Activated CD8-positive, alpha-beta memory T cell treated with anti-CD3 and anti-CD28 coated beads for 48 hours (primary cell): ENCODE data around the gene LHFPL2.

ENCODE experiments used
- DNase-seq, 3 experiments: peaks; one replicate each; pipeline ENCODE4 v3.0.0-alpha.2; 2020; ENCODE audit warnings: low read depth in 2 of 3, low spot score in 2 of 3

The LHFPL2 gene

GRCh38 chr5:78570646-78571045 lies 77.9 kb downstream of the LHFPL2 start:
- DNase-seq: no peak

DNA sequence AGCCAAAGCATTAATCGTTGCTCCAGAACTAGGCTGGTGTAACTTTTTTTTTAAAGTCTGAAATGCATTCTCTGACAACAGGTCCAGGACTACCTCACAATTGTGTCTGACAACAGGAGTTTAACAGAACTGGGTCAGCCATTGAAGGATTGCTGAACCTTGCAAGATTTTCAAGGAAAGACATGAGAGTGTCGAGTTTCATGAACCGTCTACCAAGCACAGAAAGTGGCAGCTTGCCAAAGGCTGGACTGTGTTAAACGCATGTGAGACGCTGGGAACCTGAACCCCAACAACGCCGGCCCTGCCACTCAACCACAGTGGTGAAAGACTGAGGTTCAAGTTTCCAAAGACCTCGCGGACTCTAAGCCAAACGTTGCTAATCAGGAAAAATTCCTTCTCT lies 79.1 kb downstream of the LHFPL2 start:
- no peak for DNase-seq

DNA sequence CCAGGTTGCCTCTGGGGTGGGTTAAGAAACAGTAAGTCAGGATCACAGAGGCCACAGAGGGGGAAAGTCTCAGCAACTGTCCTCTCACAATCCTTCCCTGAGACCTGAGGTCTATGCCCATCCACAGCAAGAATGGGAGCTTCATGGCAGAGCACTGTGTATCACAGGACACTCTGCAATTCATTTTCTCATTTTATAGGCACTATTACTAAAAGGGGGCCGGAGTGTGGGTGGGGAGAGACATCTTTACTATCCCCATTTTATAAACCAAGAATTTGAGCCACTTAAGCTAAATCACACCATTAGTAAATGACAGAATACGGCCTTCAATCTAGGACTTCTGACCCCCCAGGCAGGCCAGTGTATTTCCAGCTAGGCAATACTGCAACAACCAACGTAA lies 79.9 kb downstream of the LHFPL2 start:
- DNase-seq: no peak

GRCh38 chr5:78568212-78568611 lies 80.4 kb downstream of the LHFPL2 start:
- DNase-seq: no peak

- no peak for DNase-seq
Measured at GRCh38 chr5:78567617-78568016, 81.0 kb downstream of the LHFPL2 start.

- DNase-seq: no peak
Measured at GRCh38 chr5:78566747-78567425, 81.7 kb downstream of the LHFPL2 start.

DNA sequence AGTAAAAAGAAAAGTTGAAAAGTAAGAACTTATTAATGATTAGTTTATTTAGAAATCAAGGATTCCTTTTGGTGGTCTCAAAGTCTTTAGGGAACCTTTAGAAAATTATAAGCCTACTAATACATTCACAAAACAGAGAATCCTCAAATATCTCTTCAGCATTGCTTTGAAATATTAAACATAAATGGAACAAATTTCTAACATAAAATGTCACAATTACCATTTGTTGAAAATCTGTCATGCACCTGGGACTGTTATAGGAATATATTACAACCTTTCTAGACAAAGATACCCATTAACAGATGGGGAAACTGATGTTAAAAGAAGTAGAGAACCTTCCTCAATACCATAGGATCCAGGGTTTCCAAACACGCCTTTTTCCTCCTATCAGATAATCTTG lies 83.2 kb downstream of the LHFPL2 start:
- DNase-seq: no peak

DNA sequence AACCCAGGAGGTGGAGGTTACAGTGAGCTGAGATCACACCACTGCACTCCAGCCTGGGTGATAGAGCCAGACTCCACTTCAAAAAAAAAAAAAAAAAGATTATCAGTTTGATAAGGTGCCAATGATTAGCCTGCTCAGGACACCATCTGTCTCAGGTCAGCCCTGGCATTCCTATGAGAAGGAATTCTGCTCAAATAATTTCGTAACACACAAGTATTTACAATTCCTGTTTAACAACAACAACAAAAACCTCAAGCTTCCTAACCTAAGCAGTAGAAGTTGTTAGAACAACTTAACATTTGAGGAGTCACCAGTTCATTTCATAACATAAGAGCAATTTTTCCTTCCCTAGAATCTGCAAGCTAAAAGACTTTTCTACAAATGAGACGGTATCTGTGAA lies 85.0 kb downstream of the LHFPL2 start:
- DNase-seq: no peak

DNA sequence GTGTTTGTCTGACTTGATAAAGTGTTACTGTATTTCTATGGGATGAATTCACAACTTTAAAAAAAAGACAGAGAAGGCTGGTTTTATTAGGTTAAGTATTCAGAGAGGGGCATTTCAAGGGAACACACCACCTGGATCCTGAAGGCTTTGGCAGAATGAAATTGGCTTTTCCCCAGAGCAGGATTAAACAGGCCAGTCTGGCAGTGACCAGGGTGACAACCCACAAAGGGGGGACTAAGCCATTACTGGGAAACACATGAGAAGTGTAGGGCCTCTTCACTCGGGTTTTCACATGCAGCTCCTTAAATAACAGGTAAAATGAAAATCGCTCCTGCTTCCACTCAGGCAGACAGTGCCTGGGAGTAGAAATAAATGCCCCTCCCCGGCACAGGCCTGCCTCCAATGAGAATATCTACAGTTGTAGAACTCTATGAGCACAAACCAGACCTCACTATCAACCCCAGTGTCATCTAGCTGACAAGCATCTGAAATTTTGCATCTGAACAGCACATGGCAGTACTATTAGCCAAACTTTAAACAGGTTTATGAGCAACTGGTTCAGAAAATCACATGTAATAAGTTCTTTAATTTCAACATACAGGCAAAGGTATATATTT lies 85.8 kb downstream of the LHFPL2 start:
- no peak for DNase-seq

- no peak for DNase-seq
Measured at GRCh38 chr5:78562001-78562400, 86.6 kb downstream of the LHFPL2 start.

DNA sequence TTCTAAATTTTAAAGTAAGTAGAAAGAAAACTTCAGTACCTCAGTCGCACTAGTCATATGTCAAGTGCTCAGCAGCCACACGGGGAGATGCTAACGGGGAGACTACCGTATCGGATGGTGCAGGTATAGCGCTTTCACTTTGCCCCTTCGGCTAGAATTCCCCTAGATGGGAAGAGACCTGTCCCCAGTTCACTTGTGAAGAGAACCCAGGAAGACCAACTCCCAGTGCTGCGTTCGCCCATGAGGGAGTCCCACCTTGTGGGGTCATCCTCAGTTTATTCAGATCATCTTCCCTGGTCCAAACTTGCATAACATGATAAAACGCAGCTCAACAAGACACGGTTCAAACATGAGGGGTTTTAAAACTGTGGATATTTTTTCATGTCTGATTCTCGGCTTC lies 87.3 kb downstream of the LHFPL2 start:
- DNase-seq: no peak

GRCh38 chr5:78560000-78560855 lies 88.3 kb downstream of the LHFPL2 start:
- DNase-seq: no peak

GRCh38 chr5:78557601-78558000 lies 91.0 kb downstream of the LHFPL2 start:
- no peak for DNase-seq

- DNase-seq: no peak
Measured at GRCh38 chr5:78555870-78556269, 92.7 kb downstream of the LHFPL2 start.

- DNase-seq: no peak
Measured at GRCh38 chr5:78554670-78555069, 93.9 kb downstream of the LHFPL2 start.

DNA sequence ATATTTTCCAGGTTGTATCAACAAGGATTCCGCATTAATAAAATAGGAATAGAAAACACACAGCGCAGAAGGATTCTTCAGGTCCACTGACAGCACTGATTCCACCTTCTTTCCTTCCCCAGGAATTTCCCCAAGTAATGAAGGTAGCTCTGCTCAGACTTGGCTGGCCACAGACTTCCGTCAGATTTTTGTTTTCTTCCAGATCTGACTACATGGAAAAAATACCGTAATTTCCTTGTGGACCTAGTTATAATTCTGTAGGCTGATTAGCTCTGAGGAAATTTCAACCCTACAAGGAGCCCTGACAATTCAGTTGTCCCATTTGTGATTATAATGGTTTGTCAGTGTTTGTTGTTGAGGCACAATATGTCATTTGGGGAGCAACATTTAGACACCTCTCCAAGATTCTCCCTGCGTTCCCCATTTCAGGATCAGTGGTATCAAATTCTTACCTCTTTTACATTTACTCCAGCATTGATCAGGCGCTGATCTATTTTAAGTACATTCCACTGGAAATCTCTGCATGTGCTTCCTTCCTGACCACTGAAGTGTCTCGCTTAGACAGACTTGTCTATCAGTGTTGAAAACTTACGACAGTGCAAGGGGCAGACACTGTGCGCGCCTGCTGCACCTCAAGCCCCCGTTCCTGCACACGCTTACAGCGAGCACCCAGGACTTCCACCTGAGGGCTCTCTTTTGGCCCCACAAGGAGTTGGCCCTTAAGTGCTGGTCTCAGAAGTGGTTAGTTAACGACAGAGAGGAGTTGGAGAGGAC lies 94.8 kb downstream of the LHFPL2 start:
- no peak for DNase-seq

GRCh38 chr5:78552729-78553342 lies 95.7 kb downstream of the LHFPL2 start:
- no peak for DNase-seq

DNA sequence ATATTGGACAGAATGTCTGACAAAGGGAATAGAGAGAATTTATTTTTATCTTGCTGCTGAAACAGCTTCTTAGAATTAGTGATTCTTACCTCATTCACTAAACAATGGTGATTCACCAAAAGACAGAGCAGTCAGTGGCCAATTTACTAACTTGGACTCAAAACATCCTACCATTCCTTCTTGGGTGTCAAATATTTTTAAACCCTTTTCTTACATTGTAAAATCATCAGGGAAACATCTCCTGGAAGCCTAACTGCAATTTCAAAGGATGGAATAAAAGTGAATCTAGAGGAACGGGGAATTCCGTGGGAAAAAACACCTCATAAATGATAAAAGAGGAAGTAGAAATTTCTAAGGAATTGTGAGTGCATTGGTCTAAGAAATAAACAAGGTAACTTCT lies 97.7 kb downstream of the LHFPL2 start:
- DNase-seq: no peak

DNA sequence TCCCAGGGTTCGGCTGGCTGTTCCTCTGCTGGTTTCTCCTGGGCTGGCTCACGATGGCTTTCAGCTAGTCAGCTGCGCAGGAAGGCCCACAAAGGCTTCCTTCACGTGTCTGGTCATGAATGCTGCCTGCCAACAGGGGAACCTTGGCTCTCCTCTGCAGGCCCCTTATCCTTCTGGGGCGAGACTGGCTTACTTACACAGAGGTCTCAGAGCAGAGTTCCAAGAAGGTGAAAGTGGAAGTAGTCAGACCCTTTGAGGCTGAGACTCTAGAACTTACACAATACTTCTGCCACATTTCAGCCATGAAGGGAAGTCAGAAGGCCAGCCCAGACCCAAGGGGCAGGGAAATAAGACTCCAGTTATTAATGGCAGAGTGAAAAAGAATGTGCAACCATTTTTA lies 99.5 kb downstream of the LHFPL2 start:
- no peak for DNase-seq

DNA sequence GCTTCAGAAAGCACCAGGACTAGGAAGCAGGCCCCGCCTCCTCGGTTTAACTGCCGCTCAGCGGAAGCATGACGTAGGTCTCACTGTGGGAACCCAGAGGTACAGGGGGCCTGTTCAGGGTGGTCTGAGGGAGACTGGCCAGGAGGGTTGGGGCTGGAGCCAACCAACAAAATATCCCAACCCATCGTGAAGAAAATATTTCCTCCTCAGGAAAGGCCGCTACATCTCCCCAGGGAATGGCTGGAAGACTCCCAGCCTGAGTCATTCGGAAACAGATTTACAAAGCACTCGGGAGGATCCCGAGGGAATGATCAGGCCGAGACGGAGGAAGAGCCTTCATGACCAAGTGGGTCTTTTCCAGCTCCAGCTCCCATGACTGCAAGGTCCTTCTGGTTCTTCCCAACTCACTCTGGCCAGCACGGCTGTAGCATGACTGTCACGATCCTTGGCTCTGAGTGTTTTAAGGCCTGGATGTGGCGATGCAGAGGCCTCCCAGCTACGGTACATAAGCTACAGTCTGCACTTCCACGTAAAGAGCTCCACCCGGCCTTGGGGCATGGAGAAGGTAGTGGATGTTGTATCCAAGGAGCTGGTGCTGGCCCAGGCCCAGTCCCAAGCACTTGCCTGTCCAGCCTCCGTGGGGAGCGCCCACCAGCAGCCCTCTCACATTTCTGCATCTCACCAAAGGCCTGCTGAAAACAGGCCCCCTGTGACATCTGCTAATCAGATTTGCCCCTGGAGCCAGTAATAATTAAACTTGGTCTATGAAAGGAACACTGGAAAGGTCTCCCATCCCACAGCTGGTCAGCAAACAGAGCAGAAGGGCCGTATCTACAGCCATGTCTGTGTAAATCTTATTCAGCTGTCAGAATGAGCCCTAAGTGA lies 100.6 kb downstream of the LHFPL2 start:
- DNase-seq: no peak
